Thymus (tissue), 14 donors: ENCODE data around the gene NAT14. TPM values are rescaled to one million over a fixed set of nuclear protein-coding genes. Genes with fewer than 3 reads are reported as not detected.

Experiments
- DNase-seq, 9 donors: peaks; one replicate each; pipeline ENCODE4 v3.0.0-alpha.2; 2013; ENCODE audit warnings: low spot score in 9 of 9, low read depth in 6 of 9, missing footprints in 1 of 9
- H3K27ac ChIP-seq, 2 donors: one replicate each; pipeline ENCODE4 v1.5.1; 2013; ENCODE audit warnings: control low read depth in 1 of 2, low read depth in 1 of 2, low read length in 1 of 2, mild to moderate bottlenecking in 1 of 2, moderate library complexity in 1 of 2
- H3K27me3 ChIP-seq, 2 donors: one replicate each; pipeline ENCODE4 v1.5.1; 2013; ENCODE audit warnings: low read length in 1 of 2; ENCODE audit not compliant: control insufficient read depth in 2 of 2, insufficient read depth in 1 of 2
- H3K36me3 ChIP-seq, 2 donors: one replicate each; pipeline ENCODE4 v1.5.1; 2013; ENCODE audit warnings: low read length in 1 of 2, mild to moderate bottlenecking in 1 of 2, moderate library complexity in 1 of 2; ENCODE audit not compliant: control insufficient read depth in 2 of 2, insufficient read depth in 2 of 2
- H3K4me1 ChIP-seq, 2 donors: one replicate each; pipeline ENCODE4 v1.5.1; 2013; ENCODE audit warnings: low read length in 2 of 2; ENCODE audit not compliant: control insufficient read depth in 2 of 2, insufficient read depth in 2 of 2
- H3K4me3 ChIP-seq, 2 donors: one replicate each; pipeline ENCODE4 v1.5.1; 2013; ENCODE audit warnings: low read length in 2 of 2, control low read depth in 1 of 2, mild to moderate bottlenecking in 1 of 2
- H3K9me3 ChIP-seq, 2 donors: one replicate each; pipeline ENCODE4 v1.5.1; 2013; ENCODE audit warnings: low read length in 1 of 2, mild to moderate bottlenecking in 1 of 2; ENCODE audit not compliant: control insufficient read depth in 2 of 2, insufficient read depth in 1 of 2
- WGBS: extraction: QIAGEN DNeasy Blood & Tissue Kit; methylation state at CpG from one replicate; pipeline ENCODE4 v1.1.7; 2013; 5-methylcytosine and 5-hydroxymethylcytosine counted together
- long read RNA-seq, 10 donors: transcript quantifications; one replicate each; lab custom pipeline, GENCODE V29; 2026
- polyA plus RNA-seq: library from polyadenylated mRNA; stranded (reverse); fragments of 200-250 nt; gene quantifications from one replicate; pipeline ENCODE4 v1.2.3, GENCODE V29; 2013
- total RNA-seq: library from RNA; stranded (reverse); fragments of 120-200 nt; gene quantifications from one replicate; pipeline ENCODE4 v1.2.4, GENCODE V29; 2013
- donor health status: healthy.

The NAT14 gene
- total RNA-seq (116 TPM), polyA plus RNA-seq (58.2 TPM)
- long read RNA-seq, donor 1, partial matches to known transcripts = 0 of 2 reads
- long read RNA-seq, donor 1, other reads (novel, unspliced or antisense) = 0 of 2 reads
- long read RNA-seq, donor 2, transcript NAT14-201 (3 exons, 1,536 nt) = major isoform, 81 of 105 reads
- long read RNA-seq, donor 2, partial matches to known transcripts = 19 of 105 reads
- long read RNA-seq, donor 2, other reads (novel, unspliced or antisense) = 0 of 105 reads
- long read RNA-seq, donor 3, transcript NAT14-201 (3 exons, 1,536 nt) = major isoform, 90 of 119 reads
- long read RNA-seq, donor 3, transcript NAT14-204 (2 exons, 1,011 nt) = minor isoform, 14 of 119 reads
- long read RNA-seq, donor 3, partial matches to known transcripts = 15 of 119 reads
- long read RNA-seq, donor 3, other reads (novel, unspliced or antisense) = 0 of 119 reads
- long read RNA-seq, donor 4, transcript NAT14-201 (3 exons, 1,536 nt) = major isoform, 13 of 24 reads
- long read RNA-seq, donor 4, transcript NAT14-204 (2 exons, 1,011 nt) = minor isoform, 6 of 24 reads
- long read RNA-seq, donor 4, partial matches to known transcripts = 5 of 24 reads
- long read RNA-seq, donor 4, other reads (novel, unspliced or antisense) = 0 of 24 reads
- long read RNA-seq, donor 5, transcript NAT14-201 (3 exons, 1,536 nt) = major isoform, 71 of 93 reads
- long read RNA-seq, donor 5, transcript NAT14-204 (2 exons, 1,011 nt) = minor isoform, 13 of 93 reads
- long read RNA-seq, donor 5, partial matches to known transcripts = 9 of 93 reads
- long read RNA-seq, donor 5, other reads (novel, unspliced or antisense) = 0 of 93 reads
- long read RNA-seq, donor 6, transcript NAT14-201 (3 exons, 1,536 nt) = major isoform, 34 of 48 reads
- long read RNA-seq, donor 6, transcript NAT14-204 (2 exons, 1,011 nt) = minor isoform, 8 of 48 reads
- long read RNA-seq, donor 6, partial matches to known transcripts = 6 of 48 reads
- long read RNA-seq, donor 6, other reads (novel, unspliced or antisense) = 0 of 48 reads
- long read RNA-seq, donor 7, transcript NAT14-204 (2 exons, 1,011 nt) = minor isoform, 7 of 29 reads
- long read RNA-seq, donor 7, transcript NAT14-201 (3 exons, 1,536 nt) = major isoform, 17 of 29 reads
- long read RNA-seq, donor 7, partial matches to known transcripts = 0 of 29 reads
- long read RNA-seq, donor 7, other reads (novel, unspliced or antisense) = 5 of 29 reads
- long read RNA-seq, donor 8, transcript NAT14-201 (3 exons, 1,536 nt) = major isoform, 14 of 22 reads
- long read RNA-seq, donor 8, transcript NAT14-204 (2 exons, 1,011 nt) = minor isoform, 8 of 22 reads
- long read RNA-seq, donor 8, partial matches to known transcripts = 0 of 22 reads
- long read RNA-seq, donor 8, other reads (novel, unspliced or antisense) = 0 of 22 reads
- long read RNA-seq, donor 9, transcript NAT14-204 (2 exons, 1,011 nt) = minor isoform, 7 of 38 reads
- long read RNA-seq, donor 9, transcript NAT14-201 (3 exons, 1,536 nt) = major isoform, 31 of 38 reads
- long read RNA-seq, donor 9, partial matches to known transcripts = 0 of 38 reads
- long read RNA-seq, donor 9, other reads (novel, unspliced or antisense) = 0 of 38 reads
- long read RNA-seq, donor 10, transcript NAT14-201 (3 exons, 1,536 nt) = major isoform, 35 of 52 reads
- long read RNA-seq, donor 10, transcript NAT14-204 (2 exons, 1,011 nt) = minor isoform, 9 of 52 reads
- long read RNA-seq, donor 10, partial matches to known transcripts = 8 of 52 reads
- long read RNA-seq, donor 10, other reads (novel, unspliced or antisense) = 0 of 52 reads

- peak within 1 kb of the TSS; percentile 73 to 85 for H3K4me3 ChIP-seq
- WGBS = 2% methylated on average over 78 of the region's 78 CpGs
- peak in 8 of 9 donors; percentile 56 to 92 (median 82) for DNase-seq
- peaks cover 54 to 68% of the 10 kb centered on the region in 2 donors for H3K4me1 ChIP-seq
- H3K27me3 ChIP-seq = no peaks in the 10 kb centered on the region
- H3K36me3 ChIP-seq = peaks cover 21 to 36% of the 10 kb centered on the region in 2 donors
- H3K9me3 ChIP-seq = peaks cover 0 to 8% of the 10 kb centered on the region in 2 donors
- peak within 1 kb of the TSS; percentile 93 to 100 for H3K27ac ChIP-seq
These were observed at the start of gene NAT14 for GRCh38 chr19:55484593-55485438. NAT14 (plus strand) TSS chr19:55485188; CDS start chr19:55485709, 521 bp downstream.

- H3K4me1 ChIP-seq = peaks cover 0 to 14% of the 10 kb centered on the region in 2 donors
- no peak overlapping the region for H3K4me3 ChIP-seq
- H3K9me3 ChIP-seq = peaks cover 1 to 19% of the 10 kb centered on the region in 2 donors
- no peaks in the 10 kb centered on the region for H3K36me3 ChIP-seq
- no peak overlapping the region for H3K27ac ChIP-seq
- peaks cover 54 to 94% of the 10 kb centered on the region in 2 donors for H3K27me3 ChIP-seq
- 50% methylated on average over 8 of the region's 8 CpGs for WGBS
- no peak for DNase-seq
These were observed 48.1 kb upstream of the NAT14 start for GRCh38 chr19:55436847-55437246.

GRCh38 chr19:55437410-55437809 is 47.6 kb upstream of the NAT14 start:
- Histone ChIP-seq H3K9me3 (peaks cover 1 to 19% of the 10 kb centered on the region in 2 donors), H3K27me3 (peaks cover 60 to 94% of the 10 kb centered on the region in 2 donors), H3K4me1 (peaks cover 2 to 17% of the 10 kb centered on the region in 2 donors), H3K27ac (no peak overlapping the region), H3K4me3 (no peak overlapping the region), H3K36me3 (no peaks in the 10 kb centered on the region)
- peak in 1 of 9 donors; percentile 43 for DNase-seq
- 6% methylated on average over 17 of the region's 17 CpGs for WGBS

GRCh38 chr19:55439052-55439451 is 45.9 kb upstream of the NAT14 start:
- H3K4me1 ChIP-seq = peaks cover 8 to 22% of the 10 kb centered on the region in 2 donors
- no peak overlapping the region for H3K27ac ChIP-seq
- DNase-seq = no peak
- H3K36me3 ChIP-seq = no peaks in the 10 kb centered on the region
- 81% methylated on average over 5 of the region's 5 CpGs for WGBS
- H3K9me3 ChIP-seq = peaks cover 1 to 19% of the 10 kb centered on the region in 2 donors
- no peak overlapping the region for H3K4me3 ChIP-seq
- H3K27me3 ChIP-seq = peaks cover 59 to 94% of the 10 kb centered on the region in 2 donors

GRCh38 chr19:55440411-55441105 is 44.4 kb upstream of the NAT14 start:
- DNase-seq = no peak
- 19% methylated on average over 39 of the region's 39 CpGs for WGBS
- H3K4me3 ChIP-seq = no peak overlapping the region

GRCh38 chr19:55441319-55441691 is 43.7 kb upstream of the NAT14 start:
- WGBS = 2% methylated on average over 21 of the region's 21 CpGs
- H3K27ac ChIP-seq = no peak overlapping the region
- peaks cover 8 to 22% of the 10 kb centered on the region in 2 donors for H3K4me1 ChIP-seq
- DNase-seq = no peak
- no peak overlapping the region for H3K4me3 ChIP-seq
- H3K9me3 ChIP-seq = peaks cover 1 to 15% of the 10 kb centered on the region in 2 donors
- H3K27me3 ChIP-seq = peaks cover 76 to 97% of the 10 kb centered on the region in 2 donors
- no peaks in the 10 kb centered on the region for H3K36me3 ChIP-seq

More at GRCh38 chr19:55440411-55441105, 44.4 kb upstream of the NAT14 start:
- Histone ChIP-seq H3K27me3 (peaks cover 73 to 97% of the 10 kb centered on the region in 2 donors), H3K9me3 (peaks cover 1 to 15% of the 10 kb centered on the region in 2 donors), H3K27ac (no peak overlapping the region), H3K36me3 (no peaks in the 10 kb centered on the region), H3K4me1 (peaks cover 8 to 22% of the 10 kb centered on the region in 2 donors)

- Histone ChIP-seq H3K4me1 (peaks cover 8 to 22% of the 10 kb centered on the region in 2 donors), H3K36me3 (no peaks in the 10 kb centered on the region), H3K4me3 (peak overlapping the region in 1 of 2 donors; percentile 26), H3K9me3 (peaks cover 1 to 15% of the 10 kb centered on the region in 2 donors), H3K27ac (no peak overlapping the region), H3K27me3 (peaks cover 73 to 97% of the 10 kb centered on the region in 2 donors)
- 4% methylated on average over 39 of the region's 39 CpGs for WGBS
- DNase-seq = no peak
These were observed 43.2 kb upstream of the NAT14 start for GRCh38 chr19:55441692-55442321.
